ENCODE data around the gene MTFR1L.
A peak's percentile ranks its signal among the peaks of the same experiment; 100 is the strongest.

The MTFR1L gene

GRCh38 chr1:25807480-25808390 is 12.0 kb upstream of the MTFR1L start:
- no peak for DNase-seq (ENCODE audit: low read depth in 3 of 3)

DNA sequence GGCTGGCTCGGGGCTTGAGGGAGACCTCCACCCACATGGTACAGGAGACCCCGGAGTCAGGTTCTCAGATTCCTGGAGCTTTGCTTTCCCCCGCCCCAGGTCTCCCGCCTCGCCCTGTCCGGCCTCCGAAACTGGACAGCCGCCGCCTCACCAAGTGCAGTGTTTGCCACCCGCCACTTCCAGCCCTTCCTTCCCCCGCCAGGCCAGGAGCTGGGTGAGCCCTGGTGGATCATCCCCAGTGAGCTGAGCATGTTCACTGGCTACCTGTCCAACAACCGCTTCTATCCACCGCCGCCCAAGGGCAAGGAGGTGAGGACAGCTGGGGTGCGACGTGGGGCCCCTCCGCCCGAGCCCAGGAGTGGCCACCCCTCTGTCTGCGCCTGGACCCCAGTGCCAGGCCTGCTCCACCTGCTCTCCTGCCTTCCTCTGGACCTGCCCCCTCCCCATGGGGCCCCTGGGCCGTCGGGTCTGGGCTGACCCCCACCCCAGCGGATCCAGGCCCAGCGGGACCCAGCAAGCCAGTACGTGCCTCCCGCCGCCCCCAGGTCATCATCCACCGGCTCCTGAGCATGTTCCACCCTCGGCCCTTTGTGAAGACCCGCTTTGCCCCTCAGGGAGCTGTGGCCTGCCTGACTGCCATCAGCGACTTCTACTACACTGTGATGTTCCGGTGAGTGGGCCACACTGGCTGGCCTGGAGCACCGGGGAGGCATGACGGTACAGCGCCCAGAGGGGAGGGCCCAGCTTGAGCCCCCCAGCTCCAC is 11.1 kb upstream of the MTFR1L start:
- no peak for DNase-seq (ENCODE audit: low read depth in 3 of 3)

GRCh38 chr1:25809283-25809926 is 10.3 kb upstream of the MTFR1L start:
- no peak for DNase-seq (ENCODE audit: low read depth in 3 of 3)

DNA sequence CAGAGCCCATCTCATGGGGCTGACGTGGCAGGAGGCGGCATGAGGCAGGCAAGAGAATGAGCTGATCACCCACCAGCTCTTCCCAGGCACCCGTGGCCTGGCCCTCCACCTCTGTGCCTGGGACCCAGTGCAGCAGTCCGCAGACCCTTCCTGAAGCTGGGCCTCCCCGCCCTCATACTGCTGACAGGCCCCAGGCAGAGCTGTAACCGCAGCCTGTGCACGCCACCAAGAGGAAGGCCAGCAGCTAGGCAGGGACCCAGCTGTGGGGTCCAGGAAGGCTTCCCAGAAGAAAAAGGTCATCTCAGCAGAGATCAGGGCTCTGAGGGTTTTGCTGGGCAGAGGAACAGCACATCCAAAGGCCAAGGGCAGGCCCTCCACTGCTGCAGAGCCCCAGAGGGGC is 9.8 kb upstream of the MTFR1L start:
- no peak for DNase-seq (ENCODE audit: low read depth in 3 of 3)

GRCh38 chr1:25810341-25811299 is 9.1 kb upstream of the MTFR1L start:
- peak; percentile 60 to 77 (median 69) for DNase-seq (ENCODE audit: low read depth in 3 of 3)

DNA sequence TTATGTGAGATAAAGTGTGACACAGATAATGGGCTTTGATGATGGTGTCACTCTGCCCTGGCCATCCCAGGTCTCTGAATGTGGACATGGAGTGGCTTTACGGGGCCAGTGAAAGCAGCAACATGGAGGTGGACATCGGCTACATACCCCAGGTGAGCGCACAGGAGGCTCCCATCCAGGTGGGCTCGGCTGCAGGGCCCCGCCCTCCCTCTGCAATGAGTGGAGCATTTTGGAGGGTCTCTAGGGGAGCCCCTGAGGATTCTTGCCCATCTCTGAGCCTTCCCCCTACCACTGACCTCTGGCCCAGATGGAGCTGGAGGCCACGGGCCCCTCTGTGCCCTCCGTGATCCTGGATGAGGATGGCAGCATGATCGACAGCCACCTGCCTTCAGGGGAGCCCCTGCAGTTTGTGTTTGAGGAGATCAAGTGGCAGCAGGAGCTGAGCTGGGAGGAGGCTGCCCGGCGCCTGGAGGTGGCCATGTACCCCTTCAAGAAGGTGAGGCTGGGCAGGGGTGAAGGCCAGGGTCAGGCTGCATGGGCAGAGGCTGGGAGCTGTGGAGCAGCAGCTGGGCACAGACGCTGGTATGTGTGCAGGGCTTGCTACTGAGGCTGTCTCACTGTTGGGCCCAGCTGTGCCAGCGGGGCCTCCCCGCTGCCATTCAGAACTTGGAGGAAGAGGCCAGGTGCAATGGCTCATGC is 8.2 kb upstream of the MTFR1L start:
- DNase-seq (ENCODE audit: low read depth in 3 of 3): no peak

DNA sequence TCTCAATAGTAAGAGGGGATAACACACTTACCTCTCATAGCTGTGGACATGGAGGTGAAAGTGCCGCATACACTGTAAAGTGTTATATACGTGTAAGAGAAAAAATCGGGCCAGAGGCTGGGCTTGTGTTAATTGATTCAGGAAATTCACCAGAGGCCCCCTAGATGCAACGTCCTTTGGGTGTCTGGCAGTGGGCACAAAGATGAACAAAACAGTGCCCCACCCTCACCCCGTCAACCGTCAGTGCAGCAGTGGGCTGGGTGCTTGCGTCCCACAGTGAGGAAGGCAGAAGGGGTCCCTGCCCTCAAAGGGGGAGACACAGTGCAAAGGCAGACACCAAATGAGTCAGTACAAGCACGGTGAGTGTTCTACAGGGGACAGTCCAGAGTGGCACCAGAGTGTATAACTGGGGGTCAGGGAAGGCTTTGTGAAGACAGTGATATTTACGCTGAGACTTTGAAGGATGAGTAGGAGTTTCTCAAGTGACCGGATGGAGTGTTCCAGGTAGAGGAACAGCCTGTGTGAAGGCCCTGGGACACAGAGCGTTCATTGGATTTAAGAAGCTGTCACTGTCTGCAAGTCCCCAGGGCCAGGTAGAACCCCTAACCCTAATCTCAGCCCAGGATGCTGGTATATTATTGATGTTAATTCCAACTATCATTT is 6.6 kb upstream of the MTFR1L start:
- no peak for DNase-seq (ENCODE audit: low read depth in 3 of 3)

DNA sequence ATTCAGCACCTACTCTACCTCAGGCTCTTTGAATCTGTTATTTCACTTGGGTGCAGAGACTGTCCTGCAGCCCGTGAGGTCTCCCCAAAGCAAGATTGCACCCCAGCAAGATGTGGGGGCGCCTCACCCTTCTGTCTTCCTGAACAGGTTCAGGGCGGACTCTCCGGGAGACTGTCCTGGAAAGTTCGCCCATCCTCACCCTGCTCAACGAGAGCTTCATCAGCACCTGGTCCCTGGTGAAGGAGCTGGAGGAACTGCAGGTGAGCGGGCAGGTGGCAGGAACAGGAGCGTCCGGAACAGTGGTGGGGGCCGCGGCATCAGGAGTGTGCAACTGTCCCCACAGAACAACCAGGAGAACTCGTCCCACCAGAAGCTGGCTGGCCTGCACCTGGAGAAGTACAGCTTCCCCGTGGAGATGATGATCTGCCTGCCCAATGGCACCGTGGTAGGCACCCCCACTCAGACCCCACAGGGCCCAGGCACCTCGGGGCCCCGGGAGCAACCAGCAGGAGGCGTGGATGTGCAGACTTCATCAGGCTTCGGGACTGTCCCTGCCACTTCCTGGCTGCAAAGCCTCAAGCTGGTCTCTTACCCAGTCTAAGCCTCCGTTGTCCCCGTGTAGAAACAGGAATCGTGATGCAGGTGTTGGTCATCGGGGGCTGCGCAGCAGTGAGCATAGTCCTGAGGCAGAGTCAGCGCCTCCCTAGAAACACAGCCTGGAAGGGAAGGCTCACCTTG is 5.9 kb upstream of the MTFR1L start:
- no peak for DNase-seq (ENCODE audit: low read depth in 3 of 3)

- DNase-seq (ENCODE audit: low read depth in 3 of 3): no peak
These were observed 5.1 kb upstream of the MTFR1L start for GRCh38 chr1:25814549-25815087.

DNA sequence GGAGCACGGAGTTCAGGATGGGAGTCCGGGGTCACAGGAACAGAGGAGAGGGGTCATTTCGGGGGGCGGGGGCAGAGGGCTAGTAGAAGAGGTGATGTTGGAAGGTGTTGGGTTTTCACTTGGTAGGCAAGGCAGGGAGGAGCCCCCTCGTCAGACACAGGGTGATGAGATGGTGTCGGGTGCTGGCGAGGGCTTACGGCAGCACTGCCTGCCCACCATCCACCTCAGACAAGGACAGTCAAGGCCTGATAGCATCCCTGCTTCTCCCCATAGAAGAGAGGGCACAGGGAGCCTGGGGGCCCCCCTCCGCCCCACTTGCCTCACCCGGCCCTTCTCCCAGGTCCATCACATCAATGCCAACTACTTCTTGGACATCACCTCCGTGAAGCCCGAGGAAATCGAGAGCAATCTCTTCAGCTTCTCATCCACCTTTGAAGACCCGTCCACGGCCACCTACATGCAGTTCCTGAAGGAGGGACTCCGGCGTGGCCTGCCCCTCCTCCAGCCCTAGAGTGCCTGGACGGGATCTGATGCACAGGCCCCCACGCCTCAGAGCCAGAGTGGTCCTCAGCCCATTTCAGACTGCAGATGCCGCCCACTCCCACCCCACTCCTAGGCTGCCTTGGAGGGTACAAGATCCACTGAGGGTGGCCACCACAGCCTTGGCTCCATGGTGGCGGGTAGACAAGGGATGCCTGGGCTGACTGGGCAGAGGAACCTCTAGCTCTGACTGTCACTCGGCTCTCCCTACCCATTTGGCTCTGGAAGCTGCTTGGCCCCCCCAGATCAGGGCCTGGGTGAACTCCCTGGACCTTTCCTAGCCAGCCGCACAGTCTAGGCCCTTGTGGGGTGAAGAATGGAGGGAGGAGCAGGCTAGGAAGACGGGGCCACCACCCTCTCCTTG is 4.3 kb upstream of the MTFR1L start:
- DNase-seq (ENCODE audit: low read depth in 3 of 3): no peak

DNA sequence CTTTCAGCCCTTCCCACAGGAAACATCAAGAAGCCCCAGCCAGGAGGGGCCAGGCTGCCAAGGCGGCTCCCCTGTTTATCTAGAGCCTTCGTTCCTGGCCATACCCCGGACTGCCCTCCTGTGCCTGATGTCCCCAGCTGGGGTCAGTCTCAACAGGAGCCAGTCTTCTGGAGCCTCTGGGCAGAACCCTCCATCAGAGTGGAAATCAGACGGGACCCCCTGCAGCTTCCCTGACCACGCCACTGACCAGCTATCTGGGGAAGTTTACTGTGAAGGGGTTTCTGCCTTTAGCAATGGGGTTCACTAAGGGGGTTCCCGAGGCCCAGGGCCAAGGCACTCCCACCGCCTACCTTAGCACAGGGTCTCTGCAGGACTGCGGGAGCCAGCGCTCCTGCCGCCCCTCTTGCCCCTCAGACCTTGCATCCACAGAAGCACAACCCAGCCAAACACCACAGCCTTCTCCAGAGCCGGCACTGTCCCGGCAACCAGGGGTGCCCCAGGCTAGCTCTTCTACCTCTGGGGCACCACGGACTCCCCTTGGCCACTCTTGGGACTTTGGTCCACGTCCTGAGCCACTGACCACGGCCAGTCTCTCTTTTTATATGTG is 3.5 kb upstream of the MTFR1L start:
- no peak for DNase-seq (ENCODE audit: low read depth in 3 of 3)

GRCh38 chr1:25817840-25818501 is 1.8 kb upstream of the MTFR1L start:
- DNase-seq (ENCODE audit: low read depth in 3 of 3): no peak

- DNase-seq (ENCODE audit: low read depth in 3 of 3): no peak
These were observed 1.2 kb upstream of the MTFR1L start for GRCh38 chr1:25818569-25818968.

GRCh38 chr1:25820247-25821111 is 725 bp downstream of the MTFR1L start:
- peak in 2 of 3 experiments; percentile 43 to 60 for DNase-seq (ENCODE audit: low read depth in 3 of 3)

DNA sequence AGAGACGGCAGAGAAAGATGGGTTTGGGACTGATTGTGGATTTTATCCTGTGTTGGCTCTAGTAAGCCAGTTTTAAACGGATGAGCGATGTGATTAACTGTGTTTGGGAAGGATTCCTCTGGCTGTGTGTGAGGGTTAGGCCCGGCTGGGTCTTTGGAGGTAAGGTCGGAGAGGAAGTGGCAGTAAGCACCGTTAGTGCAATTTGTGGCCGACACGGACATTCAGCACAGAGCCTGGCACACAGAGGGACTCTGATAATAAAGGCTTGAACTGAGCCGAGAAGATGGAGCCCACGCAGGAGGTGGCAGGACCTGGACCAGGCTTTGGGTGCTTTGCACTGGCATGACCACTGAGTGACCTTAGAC is 1.3 kb downstream of the MTFR1L start:
- no peak for DNase-seq (ENCODE audit: low read depth in 3 of 3)

GRCh38 chr1:25821630-25822091 is 1.9 kb downstream of the MTFR1L start:
- DNase-seq (ENCODE audit: low read depth in 3 of 3): no peak
